Colon (tissue), 2 donors: ENCODE results near the gene FAM161A.
"Not testable (repeated sequence)": the region's sequence is repeated elsewhere in the genome, so short reads cannot be mapped to it uniquely, and the experiment has no call there.

Experiments
- FAIRE-seq: peaks from 2 replicates; lab custom pipeline; 2012; peaks lifted over from hg19 to GRCh38; lab: Jason Lieb, UNC
- donor health status: control.
- donor health status: control.

FAM161A gene, protein sequence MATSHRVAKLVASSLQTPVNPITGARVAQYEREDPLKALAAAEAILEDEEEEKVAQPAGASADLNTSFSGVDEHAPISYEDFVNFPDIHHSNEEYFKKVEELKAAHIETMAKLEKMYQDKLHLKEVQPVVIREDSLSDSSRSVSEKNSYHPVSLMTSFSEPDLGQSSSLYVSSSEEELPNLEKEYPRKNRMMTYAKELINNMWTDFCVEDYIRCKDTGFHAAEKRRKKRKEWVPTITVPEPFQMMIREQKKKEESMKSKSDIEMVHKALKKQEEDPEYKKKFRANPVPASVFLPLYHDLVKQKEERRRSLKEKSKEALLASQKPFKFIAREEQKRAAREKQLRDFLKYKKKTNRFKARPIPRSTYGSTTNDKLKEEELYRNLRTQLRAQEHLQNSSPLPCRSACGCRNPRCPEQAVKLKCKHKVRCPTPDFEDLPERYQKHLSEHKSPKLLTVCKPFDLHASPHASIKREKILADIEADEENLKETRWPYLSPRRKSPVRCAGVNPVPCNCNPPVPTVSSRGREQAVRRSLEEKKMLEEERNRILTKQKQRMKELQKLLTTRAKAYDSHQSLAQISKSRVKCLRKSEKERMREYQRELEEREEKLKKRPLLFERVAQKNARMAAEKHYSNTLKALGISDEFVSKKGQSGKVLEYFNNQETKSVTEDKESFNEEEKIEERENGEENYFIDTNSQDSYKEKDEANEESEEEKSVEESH

DNA sequence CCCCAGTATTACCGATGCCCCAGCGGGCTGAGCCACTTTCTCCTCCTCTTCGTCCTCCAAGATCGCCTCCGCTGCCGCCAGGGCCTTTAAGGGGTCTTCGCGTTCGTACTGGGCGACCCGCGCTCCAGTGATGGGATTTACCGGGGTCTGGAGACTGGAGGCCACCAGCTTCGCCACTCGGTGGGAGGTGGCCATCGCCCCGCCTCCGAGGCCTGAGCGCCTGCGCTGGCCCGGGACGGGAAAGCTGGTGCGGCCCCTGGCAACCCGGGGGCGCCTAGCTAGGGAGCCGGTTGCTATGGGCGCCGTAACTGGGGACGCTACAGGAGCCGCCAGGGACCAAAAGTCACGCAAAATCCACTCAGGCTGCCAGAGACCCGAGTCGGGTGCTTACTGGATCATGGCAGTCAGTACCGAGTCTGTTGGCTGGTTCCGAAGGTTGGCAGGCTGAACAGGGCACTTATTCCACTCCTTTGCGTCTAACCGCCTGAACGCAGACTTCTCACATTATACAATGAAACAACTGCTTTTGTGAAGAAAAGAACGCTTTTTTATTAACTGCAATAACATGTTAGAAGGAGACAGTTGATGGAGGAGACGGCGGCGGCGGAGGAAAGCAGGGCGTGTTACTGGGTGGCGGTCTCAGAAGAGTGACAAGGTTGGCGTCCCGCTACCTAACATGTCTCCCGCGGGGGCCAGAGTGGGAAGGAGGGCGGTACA lies at the start of gene FAM161A:
Gene FAM161A (minus strand): TSS at position 214 of the 717 bp plus-strand sequence. CDS start 19 bp downstream, at position 195.
- no peak for FAIRE-seq

DNA sequence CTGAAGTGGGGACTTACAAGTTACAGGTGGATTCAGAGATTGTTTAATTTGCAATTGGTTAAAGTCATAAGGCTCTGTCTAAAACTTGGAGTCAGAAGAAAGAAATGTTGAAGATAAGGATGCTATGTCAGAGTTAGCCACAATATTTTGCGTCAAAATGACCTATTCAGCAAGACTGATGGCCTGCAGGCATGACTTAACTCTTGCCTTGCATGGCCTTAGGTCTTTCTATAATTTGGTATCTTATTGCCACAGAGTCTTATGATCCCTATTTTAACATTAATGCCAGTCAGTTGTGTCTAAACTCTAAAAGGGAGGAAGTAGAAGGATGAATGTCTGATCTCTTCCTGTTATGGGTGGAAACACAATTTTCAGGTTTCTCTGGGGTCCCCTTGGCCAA lies 46.4 kb upstream of the FAM161A start:
- FAIRE-seq = no peak

DNA sequence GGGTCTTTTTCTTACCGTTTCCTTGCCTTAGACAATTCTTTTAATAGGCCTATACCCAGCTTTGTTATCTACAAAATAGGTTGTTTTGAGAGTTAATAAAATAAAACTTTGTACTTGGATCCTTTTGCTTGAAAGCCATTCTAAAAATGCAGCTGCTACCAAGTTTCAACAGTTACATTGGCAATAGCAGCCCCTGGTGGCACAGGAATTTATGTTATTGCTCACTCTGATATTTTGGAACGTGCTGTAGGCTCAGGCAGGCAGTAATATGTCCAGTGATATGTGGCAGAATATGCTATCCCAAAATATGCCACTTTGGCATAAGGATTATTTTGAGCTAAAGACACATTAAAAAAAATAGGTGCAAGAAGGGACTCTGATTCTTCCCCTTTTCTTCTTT lies 45.0 kb upstream of the FAM161A start:
- FAIRE-seq = no peak

DNA sequence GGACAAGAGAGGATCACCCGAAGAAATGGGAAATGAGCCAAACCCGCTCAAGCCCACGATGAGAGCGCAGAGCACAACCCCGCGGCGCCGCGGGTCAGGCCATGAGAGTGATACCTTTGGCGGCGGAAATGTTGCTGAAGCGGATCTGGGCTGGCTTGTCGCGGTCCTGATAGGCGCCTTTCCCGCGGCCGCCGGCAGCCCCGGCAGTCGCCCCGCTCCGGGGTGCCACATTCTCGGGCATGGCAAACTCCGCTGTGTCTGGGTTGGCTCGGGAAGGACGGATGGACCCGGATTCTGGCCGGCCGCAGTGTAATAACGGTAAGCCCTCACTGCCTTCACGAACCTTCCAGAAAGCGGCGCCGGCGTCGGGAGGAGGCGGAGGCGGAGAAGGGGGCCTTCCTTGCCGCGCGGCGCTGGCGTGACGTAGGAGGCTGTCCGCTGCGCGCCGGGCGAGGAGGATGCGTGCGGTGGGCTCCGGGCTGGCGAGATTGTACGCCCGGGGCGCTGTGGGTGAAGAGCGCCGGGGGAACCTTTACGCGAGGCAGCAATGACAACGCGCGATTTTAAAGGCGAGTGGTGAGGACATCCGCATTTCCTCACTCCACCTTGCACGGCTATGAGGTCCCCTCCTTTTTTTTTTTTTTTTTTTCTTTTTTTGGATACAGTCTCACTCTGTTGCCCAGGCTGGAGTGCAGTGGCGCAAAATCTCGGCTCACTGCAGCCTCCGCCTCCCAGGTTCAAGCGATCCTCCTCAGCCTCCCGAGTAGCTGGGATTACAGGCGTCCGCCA lies 34.6 kb upstream of the FAM161A start, which contains the start of gene CCT4:
Gene CCT4 (minus strand): TSS at position 390 of the 789 bp plus-strand sequence. CDS start 149 bp downstream, at position 241.
- no peak for FAIRE-seq

DNA sequence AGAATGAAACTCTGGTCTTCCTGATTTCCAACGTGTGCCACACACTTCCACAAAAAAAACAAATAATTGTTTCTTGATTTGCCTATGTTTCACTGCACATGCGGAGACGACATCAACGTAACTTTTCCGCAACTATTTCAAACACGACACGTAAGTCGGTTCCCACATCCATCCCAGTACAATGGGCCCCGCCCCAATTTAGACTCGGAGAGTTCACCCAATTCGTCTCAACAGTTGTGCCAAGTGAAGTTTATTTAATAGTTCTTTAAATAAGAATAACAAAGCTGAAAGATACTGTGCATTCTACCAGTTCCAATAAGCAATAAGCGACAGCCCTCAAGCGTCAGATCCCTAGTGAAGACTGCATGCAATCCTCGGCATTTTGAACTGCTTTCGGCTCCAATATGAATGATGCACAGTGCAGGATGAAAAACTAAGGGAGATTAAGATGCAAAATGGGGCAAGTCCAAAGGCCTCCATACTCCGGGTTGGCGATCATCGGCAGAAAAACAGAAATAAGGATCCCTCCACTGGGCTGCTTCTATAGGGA lies 33.9 kb upstream of the FAM161A start:
- FAIRE-seq = no peak

DNA sequence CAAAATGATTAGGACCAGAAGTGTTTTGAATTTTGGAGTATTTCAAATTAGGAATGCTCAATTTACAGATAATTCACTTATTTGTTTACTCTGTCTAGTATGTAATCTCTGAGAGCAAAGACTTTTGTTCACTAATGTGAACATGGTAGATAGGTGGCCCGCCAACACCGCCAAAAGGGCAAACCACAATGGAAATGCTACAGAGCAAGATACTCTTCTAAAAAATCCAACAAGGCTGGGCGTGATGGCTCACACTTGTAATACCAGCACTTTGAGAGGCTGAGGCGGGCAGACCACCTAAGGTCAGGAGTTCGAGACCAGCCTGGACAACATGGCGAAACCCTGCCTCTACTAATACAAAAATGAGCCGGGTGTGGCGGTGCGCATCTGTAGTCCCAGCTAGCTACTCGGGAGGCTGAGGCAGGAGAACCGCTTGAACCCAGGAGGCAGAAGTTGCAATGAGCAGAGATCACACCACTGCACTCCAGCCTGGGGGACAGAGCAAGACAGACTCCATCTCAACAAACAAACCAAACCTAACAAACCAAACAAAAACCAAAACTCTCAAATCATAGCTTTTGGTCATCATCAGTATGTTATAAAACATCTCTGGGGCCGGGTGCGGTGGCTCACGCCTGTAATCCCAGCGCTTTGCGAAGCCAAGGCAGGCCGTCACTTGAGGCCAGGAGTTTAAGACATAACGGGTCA lies 32.2 kb upstream of the FAM161A start:
- no peak for FAIRE-seq

DNA sequence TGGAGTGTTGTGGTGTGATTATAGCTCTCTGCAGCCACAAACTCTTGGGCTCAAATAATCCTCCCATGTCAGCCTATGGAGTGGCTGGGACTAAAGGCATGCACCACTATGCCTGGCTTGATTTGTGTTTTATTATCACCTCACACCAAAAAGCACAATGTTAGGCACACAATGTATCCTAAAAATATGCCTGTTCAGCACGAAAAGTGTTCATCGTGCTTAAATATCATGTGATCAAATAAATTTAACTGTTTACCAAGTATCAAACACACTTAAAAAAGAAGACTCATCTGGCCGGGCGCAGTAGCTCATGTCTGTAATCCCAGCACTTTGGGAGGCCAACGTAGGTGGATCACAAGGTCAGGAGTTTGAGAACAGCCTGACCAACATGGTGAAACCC lies 29.0 kb upstream of the FAM161A start:
- no peak for FAIRE-seq

DNA sequence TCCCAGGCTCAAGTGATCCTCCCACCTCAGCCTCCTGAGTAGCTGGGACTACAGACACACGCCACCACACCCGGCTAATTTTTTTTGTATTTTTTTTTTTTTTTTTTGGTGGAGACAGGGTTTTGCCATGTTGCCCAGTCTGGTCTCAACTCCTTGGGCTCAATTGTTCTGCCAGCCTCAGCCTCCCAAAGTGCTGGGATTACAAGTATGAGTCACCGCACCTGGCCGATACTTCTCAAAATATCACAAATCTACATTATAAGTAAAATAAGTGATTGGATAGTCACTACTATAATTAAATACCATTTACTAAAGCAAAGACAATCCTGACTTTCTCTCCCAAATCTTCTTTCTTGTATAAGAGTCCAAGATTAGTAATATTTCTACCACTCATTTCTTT lies 25.5 kb upstream of the FAM161A start:
- FAIRE-seq = not testable (repeated sequence)

DNA sequence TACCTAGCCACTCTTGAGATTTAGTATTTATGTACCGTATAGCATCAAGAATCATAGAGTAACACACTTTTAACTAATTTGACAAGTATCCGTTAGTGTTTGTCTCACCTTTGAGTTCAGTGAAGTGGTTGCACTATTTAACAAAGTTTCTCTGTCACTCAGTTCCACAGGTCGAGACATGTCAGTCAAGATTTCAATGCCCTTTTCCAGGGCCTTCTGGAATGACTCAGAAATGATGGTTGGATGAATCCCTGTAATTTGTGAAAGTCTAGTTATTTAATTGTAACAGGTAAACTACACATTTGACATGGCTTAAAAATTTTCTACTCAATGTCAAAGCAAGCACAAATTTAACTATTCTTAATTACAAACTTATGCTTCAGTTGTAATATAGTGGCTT lies 24.9 kb upstream of the FAM161A start:
- no peak for FAIRE-seq

DNA sequence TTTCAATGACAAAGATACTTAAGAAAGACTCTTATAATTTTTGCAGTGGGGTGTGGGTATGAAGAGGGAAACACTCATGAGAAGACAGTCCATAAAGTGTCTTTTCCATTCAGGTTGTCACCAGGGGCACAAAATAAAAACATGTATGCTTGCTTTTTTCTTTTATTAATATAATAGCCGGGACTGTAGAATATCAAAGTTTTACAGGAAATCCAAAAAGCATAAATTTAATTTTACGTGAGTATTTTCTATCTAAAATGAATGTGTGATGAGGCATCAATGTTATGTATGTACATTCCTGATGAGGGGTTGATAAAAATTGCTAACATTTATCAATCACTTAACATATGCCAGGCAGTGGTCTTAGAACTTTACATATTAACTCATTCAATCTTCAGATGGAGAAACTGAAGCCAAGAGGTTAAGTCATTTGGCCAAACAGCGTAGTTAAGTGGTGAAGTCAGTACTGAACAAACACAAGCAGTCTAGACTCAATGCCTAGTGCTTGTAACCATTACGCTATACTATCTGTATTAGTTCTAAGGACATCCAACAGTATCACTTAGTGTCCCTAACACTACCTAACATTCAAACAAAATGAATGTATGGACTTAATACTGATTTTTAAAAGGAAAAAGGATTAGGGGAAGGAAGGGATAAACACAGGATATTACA lies 23.8 kb upstream of the FAM161A start:
- FAIRE-seq = no peak

DNA sequence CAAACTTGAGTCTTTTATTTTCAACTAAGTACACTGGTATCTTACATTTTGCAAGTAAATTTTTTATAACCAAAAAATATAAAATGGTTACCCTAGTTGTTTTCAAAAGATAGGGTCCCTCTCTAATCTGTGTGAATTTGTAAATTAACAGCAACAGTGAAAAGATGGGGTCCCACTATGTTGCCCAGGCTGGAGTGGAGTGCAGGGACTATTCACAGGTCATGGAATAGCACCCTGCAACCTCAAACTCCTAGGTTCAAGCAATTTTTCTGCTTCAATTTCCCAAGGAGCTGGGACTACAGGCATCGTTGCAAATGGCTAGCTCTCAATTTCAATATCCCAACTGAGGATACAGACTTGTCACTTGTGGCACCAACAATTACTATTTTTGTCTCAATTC lies 22.5 kb upstream of the FAM161A start:
- no peak for FAIRE-seq

DNA sequence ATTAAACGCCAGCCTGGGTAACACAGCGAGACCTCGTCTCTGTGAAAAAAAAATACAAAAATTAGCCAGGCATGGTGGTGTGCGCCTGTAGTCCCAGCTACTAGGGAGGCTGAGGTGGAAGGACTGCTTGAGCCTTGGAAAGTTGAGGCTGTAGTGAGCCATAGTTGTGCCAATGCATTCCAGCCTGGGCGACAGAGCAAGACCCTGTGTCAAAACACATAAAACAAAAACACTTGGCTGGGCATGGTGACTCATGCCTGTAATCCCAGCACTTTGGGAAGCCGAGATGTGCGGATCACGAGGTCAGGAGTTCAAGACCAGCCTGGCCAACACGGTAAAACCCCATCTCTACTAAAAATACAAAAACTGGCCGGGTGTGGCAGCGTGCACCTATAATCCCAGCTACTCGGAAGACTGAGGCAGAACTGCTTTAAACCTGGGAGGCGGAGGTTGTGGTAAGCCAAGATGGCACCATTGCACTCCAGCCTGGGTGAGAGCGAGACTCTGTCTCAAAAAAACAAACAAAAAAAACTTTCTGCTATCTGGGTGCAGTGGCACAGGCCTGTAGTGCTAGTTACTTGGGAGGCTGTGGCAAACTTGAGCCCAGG lies 12.7 kb upstream of the FAM161A start:
- not testable (repeated sequence) for FAIRE-seq

DNA sequence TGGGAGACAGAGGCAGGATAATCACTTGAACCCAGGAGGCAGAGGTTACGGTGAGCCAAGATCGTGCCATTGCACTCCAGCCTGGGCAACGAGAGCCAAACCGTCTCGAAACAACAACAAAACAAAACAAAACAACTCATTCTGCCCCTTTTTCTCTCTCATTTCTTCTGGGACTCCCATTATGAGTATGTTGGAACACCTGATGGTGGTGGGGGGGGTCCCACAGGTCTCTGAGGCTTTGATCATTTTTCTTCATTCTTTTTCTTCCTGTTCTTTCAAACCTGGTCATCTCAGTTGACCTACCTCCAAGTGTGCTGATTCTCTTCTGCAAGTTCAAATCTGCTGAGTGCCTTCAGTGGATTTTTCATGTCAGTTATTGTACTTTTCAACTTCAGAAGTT lies 8.2 kb upstream of the FAM161A start:
- no peak for FAIRE-seq

DNA sequence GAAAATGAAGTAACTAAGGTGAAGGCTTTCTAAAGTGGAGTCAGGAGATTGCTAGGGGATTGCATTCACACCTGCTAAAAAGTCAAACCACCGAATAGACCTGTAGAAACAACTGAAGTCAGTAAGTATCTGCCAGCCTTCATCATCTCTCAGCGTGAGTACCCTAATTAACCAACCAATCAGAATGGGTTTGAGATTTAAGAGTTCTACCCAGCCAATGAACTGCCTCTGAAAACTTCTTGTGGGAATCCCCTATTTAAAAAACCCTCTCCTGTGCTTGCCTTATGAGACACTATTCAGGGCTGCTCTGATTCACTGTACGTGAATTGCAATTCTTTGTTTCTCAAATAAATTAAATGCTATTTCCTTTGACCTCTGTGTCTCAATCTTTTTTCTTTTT lies 3.4 kb upstream of the FAM161A start:
- no peak for FAIRE-seq

DNA sequence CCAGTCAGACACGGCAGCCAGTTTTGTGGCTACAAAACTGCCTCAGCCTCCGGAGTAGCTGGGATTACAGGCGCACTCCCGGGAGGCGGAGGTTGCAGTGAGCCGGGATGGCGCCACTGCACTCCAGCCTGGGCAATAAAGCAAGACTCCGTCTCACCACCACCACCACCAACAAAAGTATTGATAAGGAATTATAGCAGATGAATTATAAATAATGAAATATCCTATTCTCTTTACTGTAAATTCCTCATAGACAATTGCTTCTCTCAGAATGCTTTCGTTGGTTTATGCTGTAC lies 1.4 kb upstream of the FAM161A start:
- no peak for FAIRE-seq

DNA sequence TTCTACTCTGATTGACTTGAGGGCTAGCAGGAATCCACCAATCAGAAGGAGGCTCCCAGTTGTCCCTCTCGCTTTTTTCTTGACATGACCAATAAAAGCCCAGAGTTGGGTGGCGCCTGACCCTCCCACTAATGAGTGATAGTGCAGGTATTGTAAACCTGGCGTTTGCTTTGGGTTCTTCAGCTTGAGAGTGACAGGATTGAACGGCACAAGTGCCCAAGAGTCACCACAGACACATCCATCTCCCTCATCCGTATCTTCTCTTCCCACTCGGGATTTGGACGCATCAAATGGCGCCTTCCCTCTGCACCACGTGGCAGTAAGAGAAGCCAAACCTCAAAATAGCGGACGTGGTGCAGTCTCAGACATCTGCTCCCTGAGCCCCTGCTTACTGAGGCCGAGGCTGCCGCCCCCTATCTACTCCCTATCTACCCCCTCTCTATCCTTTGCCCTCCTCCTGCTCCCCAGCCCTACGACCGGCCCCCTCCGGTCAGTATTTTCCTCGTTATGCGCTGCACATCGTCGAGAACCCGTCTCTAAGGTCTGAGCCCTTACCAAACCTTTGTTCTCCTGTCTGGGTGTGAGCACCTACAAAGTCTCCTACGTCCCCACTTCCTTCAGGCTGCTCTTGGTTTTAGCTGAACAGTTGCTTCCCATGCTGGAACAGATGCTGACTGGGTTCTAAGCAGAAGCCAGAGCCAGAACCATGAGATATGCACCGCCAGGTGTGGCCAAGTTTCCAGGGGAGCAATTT lies 881 bp upstream of the FAM161A start:
- no peak for FAIRE-seq

DNA sequence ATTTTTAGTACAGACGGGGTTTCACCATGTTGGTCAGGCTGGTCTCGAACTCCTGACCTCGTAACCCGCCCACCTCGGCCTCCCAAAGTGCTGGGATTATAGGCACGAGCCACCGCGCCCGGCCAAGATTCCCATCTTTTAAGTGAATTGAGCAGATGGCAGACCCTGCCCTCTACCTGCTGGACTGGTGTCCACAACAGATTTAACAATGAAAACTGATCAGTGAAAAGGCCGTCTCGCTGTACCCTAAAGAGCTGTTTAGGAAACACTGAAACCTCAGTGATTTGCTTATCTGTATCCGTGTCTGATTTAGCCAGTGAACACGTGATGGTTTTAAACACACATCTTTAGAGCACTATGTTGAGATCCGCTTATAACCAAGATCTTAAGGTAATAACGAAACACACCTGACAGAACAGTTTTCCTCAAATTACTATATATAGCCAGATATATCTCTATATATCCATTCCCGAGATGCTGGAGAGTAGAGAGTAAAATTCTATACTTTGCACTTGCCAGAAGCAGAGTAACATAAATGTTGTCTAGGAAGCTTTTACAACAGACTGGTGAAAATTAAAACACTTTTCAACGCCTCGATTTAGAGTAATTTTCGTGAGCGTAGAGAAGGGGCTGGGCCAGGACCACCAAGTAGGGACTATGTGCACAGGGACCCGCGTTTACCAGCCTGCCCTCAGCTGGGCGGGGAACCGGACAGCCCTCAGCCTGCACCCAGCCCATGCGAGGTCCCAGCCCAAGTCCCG lies 594 bp downstream of the FAM161A start:
- no peak for FAIRE-seq

DNA sequence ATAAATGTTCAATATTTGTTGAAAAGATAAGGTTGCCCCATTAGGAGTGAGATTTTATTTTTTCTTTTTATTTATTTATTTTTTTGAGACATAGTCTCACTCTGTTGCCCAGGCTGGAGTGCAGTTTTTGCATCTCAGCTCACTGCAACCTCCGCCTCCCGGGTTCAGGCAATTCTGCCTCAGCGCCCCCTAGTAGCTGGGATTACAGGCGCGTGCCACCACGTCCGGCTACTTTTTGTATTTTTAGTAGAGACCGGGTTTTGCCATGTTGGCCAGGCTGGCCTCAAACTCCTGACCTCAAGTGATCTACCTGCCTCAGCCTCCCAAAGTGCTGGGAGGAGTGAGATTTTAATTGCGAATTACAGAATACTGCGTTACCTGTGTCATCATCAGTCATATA lies 2.6 kb downstream of the FAM161A start:
- FAIRE-seq = not testable (repeated sequence)

DNA sequence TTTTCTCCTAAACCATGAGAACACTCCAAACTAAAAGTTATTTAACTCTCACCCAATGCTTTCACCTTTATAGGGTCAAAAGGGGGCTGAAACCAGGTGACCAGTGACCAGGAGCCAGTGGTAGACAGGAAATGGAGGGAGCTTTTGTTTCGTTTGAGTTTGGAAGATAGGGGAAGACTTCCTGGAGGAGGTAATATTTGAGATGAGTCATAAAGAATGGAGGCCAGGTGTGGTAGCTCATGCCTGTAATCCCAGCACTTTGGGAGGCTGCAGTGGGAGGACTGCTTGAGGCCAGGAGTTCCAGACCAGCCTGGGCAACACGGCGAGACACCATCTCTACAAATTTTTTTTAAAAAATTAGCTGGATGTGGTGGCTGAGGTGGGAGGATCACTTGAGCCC lies 8.5 kb downstream of the FAM161A start:
- no peak for FAIRE-seq
